GM18505 (cell line): ENCODE measurements around the gene IL19.

Experiments used
- ATAC-seq: cut with Tn5 transposase; IDR thresholded peaks from one replicate; pipeline ENCODE4 v1.9.1; 2021; ENCODE audit not compliant: unreplicated experiment
- POLR2A ChIP-seq: IDR thresholded peaks from 4 replicates; pipeline ENCODE4 v1.6.1; 2011; ENCODE audit warnings: borderline replicate concordance; ENCODE audit not compliant: insufficient read depth, insufficient read length; ENCODE audit errors: extremely low read depth

IL19 gene

DNA sequence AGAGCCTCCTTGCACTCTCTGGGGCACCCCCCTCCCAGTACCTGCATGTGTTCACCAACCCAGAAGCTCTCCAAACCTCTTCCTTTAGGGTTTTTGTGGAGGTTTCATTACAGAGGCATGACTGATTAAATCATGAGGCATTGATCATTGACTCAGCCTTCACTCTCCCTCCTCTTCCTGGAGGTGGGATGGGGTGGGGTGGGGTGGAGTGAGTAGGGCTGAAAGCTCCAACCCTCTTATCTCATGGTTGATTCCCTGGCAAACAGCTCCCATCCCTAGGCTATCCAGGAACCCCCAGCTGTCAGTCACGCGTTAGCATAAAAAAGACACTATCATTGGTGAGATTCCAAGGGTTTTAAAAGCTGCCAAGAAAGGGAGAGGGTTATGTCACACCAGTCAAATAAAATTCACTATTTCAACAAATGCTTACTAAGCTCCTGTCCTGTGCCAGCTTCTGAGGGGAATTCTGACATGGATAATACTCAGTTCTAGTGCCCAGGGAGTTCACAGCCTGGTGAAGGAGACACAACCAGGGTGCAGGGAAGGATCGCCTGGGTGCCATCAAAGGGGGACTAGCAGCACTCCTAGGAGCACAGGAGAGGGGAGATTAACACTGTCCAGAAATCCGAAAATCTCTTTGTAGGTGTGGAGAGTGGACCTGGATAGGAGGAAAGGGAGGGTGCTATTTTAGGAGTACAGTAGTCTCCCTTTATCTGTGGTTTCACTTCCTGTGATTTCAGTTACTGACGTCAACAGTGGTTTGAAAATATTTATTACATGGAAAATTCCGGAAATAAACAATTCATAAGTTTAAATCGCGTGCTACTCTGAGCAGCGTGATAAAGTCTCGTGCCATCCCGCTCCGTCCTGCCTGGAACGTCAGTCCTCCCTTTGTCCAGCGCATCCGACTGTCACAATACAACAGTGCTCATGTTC lies 119.8 kb downstream of the IL19 start:
- ATAC-seq: no peak
- no peak for TF ChIP-seq POLR2A

DNA sequence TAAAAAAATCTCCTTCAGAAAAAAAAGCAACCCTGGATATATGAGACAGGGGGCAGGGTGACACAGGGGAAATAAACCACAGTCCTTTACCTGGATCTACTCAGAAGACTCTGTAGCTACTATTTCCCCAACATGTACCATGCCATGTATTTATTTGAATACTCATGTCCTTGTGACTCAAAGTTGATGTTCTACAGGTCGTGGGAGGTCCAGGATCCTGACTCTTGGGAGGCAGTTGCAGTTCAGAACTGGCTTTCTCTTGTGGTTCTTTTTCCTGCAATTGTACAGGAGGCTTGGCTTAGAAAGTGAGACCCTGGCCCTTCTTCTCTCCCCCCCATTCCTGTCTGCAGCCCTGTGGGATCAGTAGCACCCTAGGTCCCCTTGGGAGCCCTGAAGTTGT lies 120.8 kb downstream of the IL19 start:
- TF ChIP-seq POLR2A: no peak

More for the DNA sequence above, 120.8 kb downstream of the IL19 start:
- ATAC-seq: no peak
